HUES48 (cell line): ENCODE data around the gene SPTLC2.

Experiments
- H3K27ac ChIP-seq: one replicate; pipeline ENCODE4 v1.7.0; 2013; ENCODE audit warnings: low read depth, low read length, inconsistent platforms
- H3K27me3 ChIP-seq: 2 replicates; pipeline ENCODE4 v1.6.1; 2013; ENCODE audit warnings: mild to moderate bottlenecking, low read length; ENCODE audit not compliant: control insufficient read depth, insufficient read depth
- H3K36me3 ChIP-seq: 2 replicates; pipeline ENCODE4 v1.6.1; 2013; ENCODE audit warnings: low read length; ENCODE audit not compliant: control insufficient read depth, insufficient read depth
- H3K4me1 ChIP-seq: 2 replicates; pipeline ENCODE4 v1.6.1; 2013; ENCODE audit warnings: mild to moderate bottlenecking, low read length; ENCODE audit not compliant: control insufficient read depth, insufficient read depth
- H3K4me3 ChIP-seq: 2 replicates; pipeline ENCODE4 v1.5.1; 2013; ENCODE audit warnings: mild to moderate bottlenecking, low read depth, low read length
- H3K9ac ChIP-seq: 2 replicates; pipeline ENCODE4 v1.6.1; 2013; ENCODE audit warnings: mild to moderate bottlenecking, low read depth, low read length, moderate library complexity
- H3K9me3 ChIP-seq: 2 replicates; pipeline ENCODE4 v1.6.1; 2013; ENCODE audit warnings: low read length; ENCODE audit not compliant: control insufficient read depth, insufficient read depth

SPTLC2 gene

DNA sequence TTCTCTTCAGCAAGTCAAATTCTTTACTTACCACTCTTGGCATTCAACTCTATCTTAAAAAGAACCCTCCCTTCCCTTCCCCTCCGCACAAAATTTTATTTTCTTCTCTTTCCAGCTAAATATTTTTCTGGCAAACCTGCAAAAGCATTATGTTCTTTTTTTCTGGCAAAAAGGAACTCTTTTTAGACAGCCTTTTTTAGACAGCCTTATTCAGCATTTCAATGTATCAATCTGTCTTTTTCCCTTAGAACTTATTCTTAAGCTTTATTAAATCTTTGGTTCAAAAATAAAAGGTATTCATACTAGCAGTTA lies 50.5 kb downstream of the SPTLC2 start:
- Histone ChIP-seq H3K9me3 (no peaks in the 10 kb centered on the region), H3K4me1 (no peaks in the 10 kb centered on the region), H3K27me3 (no peaks in the 10 kb centered on the region), H3K27ac (no peak overlapping the region), H3K4me3 (no peak overlapping the region), H3K36me3 (peaks cover 37% of the 10 kb centered on the region), H3K9ac (no peak overlapping the region)

DNA sequence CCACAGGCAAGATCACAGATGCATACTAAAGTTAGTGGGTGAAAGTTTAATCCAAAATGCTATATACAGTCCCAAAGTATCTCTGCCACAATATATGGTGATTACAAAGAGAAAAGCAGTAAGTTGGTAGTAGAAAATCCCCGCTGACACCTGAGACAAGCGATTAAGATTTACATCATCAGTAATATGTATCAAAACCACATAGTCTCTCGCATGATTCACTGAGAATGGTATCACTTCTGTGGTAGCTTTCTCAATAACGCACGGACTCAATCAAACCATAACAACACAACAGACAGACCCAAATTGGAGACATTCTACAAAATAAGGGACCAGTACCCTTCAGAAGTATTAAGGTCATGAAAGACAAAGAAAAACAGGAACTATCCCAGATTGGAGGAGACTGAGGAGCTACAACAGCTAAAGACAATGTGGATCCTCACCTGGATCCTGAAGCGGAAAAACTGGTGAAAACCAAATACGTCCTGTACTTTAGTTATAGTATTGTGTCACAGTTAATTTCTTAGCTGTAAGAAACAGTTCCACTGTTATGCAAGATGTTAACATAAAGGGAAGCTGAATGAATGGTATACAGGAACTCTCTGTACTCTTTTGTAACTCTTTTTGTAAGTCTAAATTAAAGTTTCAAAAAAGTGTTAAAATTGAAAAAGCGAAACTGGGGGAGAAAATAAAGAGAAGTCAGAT lies 51.0 kb downstream of the SPTLC2 start:
- Histone ChIP-seq H3K36me3 (peaks cover 41% of the 10 kb centered on the region), H3K9me3 (no peaks in the 10 kb centered on the region), H3K27ac (no peak overlapping the region), H3K4me3 (no peak overlapping the region), H3K27me3 (no peaks in the 10 kb centered on the region), H3K9ac (no peak overlapping the region), H3K4me1 (no peaks in the 10 kb centered on the region)

DNA sequence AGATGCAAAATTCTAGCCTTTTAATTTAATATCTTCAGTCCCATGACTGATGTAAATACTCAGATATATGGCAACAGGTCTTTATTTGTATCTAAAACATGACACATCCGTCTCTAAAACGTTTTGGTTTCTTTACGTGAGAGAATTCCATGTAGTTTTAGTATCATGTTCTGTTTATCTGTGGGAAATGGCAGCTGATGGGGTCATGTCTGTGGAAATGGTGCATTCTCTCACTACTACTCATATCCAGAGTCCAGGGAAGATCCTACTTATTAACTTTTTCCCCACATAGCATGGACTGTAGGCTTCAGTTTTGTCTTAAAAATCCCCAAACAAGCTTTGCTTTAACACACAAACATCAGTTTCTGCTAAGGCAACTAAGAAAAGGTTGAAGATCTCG lies 53.8 kb downstream of the SPTLC2 start:
- no peaks in the 10 kb centered on the region for H3K4me1 ChIP-seq
- peaks cover 29% of the 10 kb centered on the region for H3K36me3 ChIP-seq
- no peak overlapping the region for H3K27ac ChIP-seq
- H3K27me3 ChIP-seq, result no peaks in the 10 kb centered on the region
- H3K4me3 ChIP-seq, result no peak overlapping the region
- no peak overlapping the region for H3K9ac ChIP-seq
- no peaks in the 10 kb centered on the region for H3K9me3 ChIP-seq

DNA sequence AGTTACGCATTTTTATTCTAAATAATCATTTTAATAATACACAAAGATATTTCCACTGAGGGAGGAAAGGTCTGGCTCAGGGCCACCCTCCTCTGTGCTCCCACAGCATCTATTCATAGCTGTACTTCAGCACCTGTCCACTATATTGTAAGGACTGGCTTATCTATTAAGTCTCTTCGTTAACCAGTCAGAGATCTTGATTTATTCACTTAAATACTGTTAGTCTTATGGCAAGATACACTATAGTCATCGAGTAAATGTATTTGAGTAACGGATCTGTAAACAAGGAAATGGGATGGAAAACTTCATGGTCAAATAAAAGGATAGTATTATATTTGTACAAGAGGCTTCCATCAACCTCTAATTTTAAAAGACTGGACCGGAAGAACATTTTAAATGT lies 54.6 kb downstream of the SPTLC2 start:
- no peaks in the 10 kb centered on the region for H3K9me3 ChIP-seq
- H3K36me3 ChIP-seq, result peaks cover 37% of the 10 kb centered on the region
- H3K27ac ChIP-seq, result no peak overlapping the region
- no peak overlapping the region for H3K9ac ChIP-seq
- no peak overlapping the region for H3K4me3 ChIP-seq
- H3K27me3 ChIP-seq, result no peaks in the 10 kb centered on the region
- no peaks in the 10 kb centered on the region for H3K4me1 ChIP-seq

DNA sequence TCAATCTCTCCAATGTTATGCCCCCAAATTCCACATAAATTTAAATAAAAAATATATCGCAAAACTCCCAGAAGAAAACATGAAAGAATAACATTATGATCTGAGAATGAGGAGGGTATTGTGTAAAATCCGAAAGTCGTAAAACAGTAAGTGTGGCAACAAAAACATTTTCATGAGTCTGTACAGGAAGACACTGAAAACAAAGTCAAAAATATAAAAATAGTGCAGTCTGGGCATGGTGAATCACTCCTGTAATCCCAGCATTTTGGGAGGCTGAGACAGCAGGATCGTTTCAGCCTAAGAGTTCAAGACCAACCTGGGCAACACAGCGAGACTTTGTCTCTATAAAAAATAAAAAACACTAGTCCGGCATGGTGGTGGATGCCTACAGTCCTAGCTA lies 57.1 kb downstream of the SPTLC2 start:
- no peak overlapping the region for H3K4me3 ChIP-seq
- H3K27me3 ChIP-seq, result no peaks in the 10 kb centered on the region
- H3K4me1 ChIP-seq, result no peaks in the 10 kb centered on the region
- no peak overlapping the region for H3K9ac ChIP-seq
- H3K36me3 ChIP-seq, result peaks cover 55% of the 10 kb centered on the region
- no peak overlapping the region for H3K27ac ChIP-seq
- H3K9me3 ChIP-seq, result no peaks in the 10 kb centered on the region

DNA sequence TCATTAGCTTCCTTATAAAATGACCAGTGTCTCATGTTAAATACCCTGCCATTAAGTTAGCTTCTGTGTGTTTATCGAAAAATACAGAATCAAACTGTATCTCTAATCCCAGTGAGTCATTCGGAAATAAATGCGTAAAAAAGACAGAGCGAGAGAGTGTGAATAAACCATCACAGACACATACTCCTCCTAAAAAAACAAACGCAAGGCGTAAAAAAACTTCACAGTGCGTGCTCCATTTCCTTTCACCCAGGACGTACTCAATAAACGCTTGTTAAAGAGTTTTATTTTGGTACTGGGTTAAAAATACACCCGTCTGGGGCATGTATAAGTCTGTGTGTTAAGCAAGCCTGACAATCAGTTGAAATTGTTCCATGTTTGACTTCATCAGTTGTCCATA lies 59.0 kb downstream of the SPTLC2 start:
- Histone ChIP-seq H3K27me3 (no peaks in the 10 kb centered on the region), H3K36me3 (peaks cover 54% of the 10 kb centered on the region), H3K4me1 (no peaks in the 10 kb centered on the region), H3K9ac (no peak overlapping the region), H3K27ac (no peak overlapping the region), H3K9me3 (no peaks in the 10 kb centered on the region), H3K4me3 (no peak overlapping the region)

DNA sequence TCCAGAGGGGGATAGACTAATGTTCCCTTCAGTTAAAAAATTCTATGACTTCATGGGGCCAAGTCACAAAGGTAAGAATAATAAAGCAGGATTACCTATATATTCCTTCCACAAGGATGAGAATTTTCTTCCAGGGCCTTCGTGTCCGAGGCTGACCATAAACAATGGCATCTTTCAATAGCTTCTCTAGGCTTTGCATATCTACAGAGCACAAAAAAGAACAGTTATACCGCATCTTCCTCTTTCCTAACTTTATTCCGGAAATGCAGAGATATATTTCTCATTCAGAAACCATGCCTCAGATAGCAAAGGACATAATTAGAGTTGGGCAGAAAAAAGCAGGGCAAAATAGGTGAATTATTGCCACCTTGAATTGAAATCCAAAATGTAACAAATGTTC lies 59.5 kb downstream of the SPTLC2 start:
- peaks cover 53% of the 10 kb centered on the region for H3K36me3 ChIP-seq
- H3K9me3 ChIP-seq, result no peaks in the 10 kb centered on the region
- no peak overlapping the region for H3K9ac ChIP-seq
- no peaks in the 10 kb centered on the region for H3K4me1 ChIP-seq
- H3K4me3 ChIP-seq, result no peak overlapping the region
- H3K27ac ChIP-seq, result no peak overlapping the region
- no peaks in the 10 kb centered on the region for H3K27me3 ChIP-seq

DNA sequence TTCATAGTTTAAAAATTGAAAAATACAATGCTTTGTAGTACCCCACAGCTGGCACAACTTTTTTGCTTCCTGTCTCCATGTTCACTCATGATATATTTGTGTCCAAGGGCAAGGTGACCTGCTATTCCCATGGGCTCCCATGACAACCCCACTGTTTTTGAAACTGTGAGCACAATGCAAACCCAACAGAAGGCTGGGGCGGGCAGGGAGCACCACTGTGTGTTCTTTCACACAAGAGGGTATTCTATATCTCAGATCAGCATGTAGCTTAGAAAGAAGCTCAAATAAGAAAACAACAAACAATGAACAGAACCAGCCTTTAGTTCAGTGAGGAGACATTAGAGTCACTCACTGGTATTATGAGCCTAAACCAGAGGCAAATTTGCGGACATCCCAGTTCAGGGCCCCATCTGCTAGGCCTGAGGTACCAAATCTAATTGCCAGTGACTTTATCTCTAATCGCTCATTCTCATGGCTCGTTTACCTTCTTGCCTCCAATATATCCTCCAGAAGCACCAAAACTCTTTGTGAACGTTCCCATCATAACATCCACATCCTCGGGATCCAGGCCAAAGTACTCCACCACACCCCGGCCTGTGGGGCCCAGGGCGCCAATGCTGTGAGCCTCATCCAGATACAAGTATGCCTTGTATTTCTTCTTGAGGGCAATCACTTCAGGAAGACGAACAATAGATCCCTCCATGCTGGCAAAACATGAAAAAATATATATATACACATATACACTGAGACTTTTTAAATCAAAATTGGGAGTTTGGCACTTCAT lies 61.4 kb downstream of the SPTLC2 start:
- Histone ChIP-seq H3K27me3 (no peaks in the 10 kb centered on the region), H3K9me3 (no peaks in the 10 kb centered on the region), H3K9ac (no peak overlapping the region), H3K4me1 (no peaks in the 10 kb centered on the region), H3K36me3 (peaks cover 46% of the 10 kb centered on the region), H3K4me3 (no peak overlapping the region), H3K27ac (no peak overlapping the region)

DNA sequence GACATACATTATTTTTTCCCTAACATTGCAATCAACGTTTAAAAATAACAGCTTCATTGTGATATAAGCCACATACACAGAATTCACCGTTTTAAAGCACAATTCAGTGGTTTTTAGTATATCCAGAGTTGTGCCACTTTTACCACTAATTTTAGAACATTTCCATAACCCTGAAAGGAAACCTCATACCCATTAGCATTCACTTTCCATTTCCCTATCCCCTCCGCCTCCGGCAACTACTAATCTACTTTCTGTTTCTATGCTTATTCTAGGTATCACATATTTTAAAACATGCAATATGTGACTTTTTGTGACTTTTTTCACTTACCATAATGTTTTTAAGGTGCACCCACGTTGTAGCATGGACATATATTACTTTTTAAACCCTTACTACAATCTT lies 62.2 kb downstream of the SPTLC2 start:
- H3K27me3 ChIP-seq, result no peaks in the 10 kb centered on the region
- no peaks in the 10 kb centered on the region for H3K9me3 ChIP-seq
- H3K36me3 ChIP-seq, result peaks cover 54% of the 10 kb centered on the region
- no peak overlapping the region for H3K4me3 ChIP-seq
- no peaks in the 10 kb centered on the region for H3K4me1 ChIP-seq
- no peak overlapping the region for H3K9ac ChIP-seq
- H3K27ac ChIP-seq, result no peak overlapping the region

DNA sequence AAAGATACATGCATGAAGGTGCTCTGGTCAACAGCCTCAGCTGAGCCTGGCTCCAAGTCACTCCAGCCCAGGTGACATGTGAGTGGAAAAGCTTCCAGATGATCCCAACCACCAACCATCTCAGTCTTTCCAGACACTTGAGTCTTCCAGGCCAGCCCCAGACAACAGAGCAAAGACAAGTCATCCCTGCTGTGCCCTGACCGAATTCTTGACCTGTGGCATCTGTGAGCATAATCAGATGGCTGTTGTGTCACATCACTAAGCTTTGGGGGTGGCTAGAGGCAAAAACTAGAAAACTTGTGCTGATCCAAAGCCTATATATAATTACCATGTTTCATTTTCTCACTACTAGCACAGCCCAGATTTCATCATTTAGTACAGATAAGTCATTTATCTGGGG lies 67.0 kb downstream of the SPTLC2 start:
- peaks cover 55% of the 10 kb centered on the region for H3K36me3 ChIP-seq
- no peak overlapping the region for H3K9ac ChIP-seq

DNA sequence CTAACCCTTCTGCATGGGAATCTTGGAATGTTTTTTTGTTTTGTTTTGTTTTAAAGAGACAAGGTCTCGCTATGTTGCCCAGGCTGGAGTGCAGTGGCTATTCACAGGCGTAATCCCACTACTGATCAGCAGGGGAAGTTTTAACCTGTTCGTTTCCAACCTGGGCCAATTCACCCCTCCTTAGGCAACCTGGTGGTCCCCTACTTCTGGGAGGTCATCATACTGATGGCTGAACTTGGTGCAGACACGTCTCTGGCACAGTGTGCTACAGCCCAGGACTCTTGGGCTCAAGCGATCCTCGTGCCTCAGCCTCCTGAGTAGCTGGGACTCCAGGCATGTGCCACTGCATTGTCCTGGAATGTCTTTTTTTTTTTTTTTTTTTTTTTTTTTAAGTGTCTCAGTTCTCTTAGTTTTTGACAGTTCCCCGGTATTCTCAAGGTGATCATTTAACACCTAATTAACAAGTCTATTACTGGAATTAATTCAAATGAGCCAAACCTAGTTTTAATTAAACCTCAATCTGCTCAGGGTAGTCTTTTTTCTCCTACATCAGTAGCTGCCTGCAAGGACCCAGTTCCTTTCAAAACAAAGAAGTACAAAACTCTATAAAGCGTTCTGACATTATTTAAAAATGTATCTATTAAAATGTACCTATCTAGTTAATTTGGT lies 68.8 kb downstream of the SPTLC2 start:
- Histone ChIP-seq H3K4me1 (no peaks in the 10 kb centered on the region), H3K36me3 (peaks cover 58% of the 10 kb centered on the region), H3K9me3 (no peaks in the 10 kb centered on the region), H3K27ac (no peak overlapping the region), H3K9ac (no peak overlapping the region), H3K27me3 (no peaks in the 10 kb centered on the region), H3K4me3 (no peak overlapping the region)

More for the DNA sequence above, 67.0 kb downstream of the SPTLC2 start:
- Histone ChIP-seq H3K27me3 (no peaks in the 10 kb centered on the region), H3K4me1 (no peaks in the 10 kb centered on the region), H3K27ac (no peak overlapping the region), H3K4me3 (no peak overlapping the region), H3K9me3 (no peaks in the 10 kb centered on the region)
